ENCODE measurements around the gene HSPA12B. TPM values are rescaled to one million over a fixed set of nuclear protein-coding genes. Genes with fewer than 3 reads are reported as not detected.

HSPA12B gene
- total RNA-seq, 1 experiment from 2014 or later = 0.05 TPM

DNA sequence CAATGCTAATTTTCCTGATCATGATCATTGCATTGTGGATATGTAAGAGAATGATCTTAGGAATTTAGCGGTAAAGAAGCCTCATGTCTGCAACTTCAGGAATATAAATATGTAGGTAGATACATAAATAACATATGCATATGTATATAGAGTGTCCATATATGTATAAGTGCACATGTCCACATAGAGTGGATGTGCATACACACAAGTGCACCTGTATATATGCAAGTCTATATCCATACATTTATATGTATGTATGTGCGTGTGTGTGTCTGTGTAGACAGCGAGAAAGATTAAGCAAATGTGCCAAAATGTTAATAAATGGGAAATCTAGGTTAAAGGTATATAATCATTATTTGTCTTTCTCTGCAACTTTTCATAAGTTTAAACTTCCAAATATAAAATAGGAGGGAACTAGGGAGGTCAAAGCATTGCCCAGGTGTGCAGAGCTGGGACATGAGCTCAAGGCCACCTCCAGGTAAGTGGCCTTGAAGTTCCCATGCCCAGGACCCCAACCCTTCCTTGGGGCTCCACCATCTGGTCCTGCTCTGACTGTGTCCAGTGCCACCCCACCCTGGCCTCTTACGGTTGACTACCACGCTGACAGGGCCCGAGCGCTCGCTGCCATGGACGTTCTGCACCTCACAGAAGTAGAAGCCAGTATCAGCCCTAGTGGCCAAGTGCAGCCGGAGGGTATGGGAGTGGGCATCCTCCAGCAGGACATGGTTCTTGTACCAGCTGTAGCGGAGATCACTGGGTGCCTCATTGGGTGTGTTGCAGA is 29.7 kb upstream of the HSPA12B start:
- no peak for DNase-seq (ENCODE audit: low read depth)

DNA sequence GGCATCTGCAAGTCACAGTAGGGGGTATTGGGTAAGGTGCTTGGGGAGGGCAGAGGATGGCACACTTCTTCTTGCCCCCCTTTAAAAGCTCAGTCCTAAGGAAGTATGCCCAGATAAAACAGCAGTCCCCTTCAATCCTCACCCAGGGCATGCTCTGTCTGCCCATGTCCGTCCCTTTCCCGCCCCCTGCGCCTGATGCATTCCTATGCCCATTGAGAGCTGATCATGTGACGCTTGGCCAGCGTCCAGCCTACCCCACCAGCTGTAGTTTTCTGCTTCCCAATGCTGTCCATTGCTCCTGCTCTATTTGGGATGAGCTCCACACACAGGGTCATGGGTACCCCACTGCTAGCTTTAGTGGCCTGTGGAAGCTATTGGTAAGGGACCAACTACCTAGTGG is 28.4 kb upstream of the HSPA12B start:
- no peak for DNase-seq (ENCODE audit: low read depth)

DNA sequence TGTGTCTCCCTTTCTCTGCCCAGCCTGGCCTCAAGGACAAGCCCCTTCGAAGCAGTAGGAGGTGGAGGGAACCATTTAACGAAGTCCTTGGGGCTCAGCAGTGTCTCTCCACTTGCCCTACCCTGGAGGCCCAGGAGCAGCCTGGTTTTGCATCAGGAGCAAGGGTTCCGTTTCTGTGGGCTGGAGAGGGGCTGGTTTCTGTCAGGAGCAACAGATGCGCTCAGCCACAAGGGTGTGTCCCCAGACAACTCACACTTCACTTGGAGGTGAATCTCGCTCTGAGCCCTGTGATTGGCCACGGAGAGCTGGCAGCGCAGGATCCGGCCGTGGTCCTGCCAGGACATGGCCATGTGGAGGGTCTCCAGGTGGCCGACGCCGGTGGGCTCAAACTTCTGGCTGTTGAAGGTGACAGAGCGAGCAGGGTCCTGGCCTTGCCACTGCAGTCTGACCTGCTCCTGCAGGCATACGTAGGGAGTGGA is 27.0 kb upstream of the HSPA12B start:
- no peak for DNase-seq (ENCODE audit: low read depth)

DNA sequence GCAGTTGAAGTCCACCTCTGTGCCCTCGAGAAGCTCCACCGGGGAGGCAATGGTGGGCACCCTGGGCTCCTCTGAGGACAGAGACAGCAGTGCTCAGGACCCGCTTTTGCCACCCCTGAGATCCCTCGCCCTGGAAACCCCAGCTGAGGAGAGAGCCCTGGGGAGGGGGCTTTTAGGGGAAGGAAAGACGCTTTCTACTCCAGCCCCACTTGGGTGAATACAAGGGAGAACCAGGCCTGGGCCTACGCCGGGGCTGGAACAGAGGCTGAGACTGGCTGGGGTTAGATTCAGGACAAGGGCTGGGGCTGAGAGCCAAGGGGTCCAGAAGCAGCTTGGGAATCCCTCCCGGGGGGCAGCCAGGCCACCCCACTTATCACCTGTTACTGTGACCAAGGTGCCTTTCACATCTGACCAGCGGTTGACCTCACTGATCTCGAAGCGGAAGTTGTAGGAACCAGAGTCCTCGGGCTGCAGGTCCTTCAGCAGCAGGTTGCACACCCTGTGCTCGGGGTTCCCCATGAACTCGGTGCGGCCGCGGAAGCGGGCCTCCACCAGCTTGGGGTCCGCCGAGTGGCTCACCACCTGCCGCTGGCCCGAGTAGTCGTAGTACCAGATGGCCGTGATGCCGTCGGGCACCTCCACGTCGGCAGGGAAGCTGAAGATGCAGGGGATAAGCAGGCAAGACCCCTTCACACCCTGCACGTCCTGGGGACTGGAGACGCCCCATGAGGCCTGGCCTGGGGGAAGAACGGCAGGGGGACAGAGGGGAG is 26.3 kb upstream of the HSPA12B start:
- DNase-seq (ENCODE audit: low read depth) = no peak

DNA sequence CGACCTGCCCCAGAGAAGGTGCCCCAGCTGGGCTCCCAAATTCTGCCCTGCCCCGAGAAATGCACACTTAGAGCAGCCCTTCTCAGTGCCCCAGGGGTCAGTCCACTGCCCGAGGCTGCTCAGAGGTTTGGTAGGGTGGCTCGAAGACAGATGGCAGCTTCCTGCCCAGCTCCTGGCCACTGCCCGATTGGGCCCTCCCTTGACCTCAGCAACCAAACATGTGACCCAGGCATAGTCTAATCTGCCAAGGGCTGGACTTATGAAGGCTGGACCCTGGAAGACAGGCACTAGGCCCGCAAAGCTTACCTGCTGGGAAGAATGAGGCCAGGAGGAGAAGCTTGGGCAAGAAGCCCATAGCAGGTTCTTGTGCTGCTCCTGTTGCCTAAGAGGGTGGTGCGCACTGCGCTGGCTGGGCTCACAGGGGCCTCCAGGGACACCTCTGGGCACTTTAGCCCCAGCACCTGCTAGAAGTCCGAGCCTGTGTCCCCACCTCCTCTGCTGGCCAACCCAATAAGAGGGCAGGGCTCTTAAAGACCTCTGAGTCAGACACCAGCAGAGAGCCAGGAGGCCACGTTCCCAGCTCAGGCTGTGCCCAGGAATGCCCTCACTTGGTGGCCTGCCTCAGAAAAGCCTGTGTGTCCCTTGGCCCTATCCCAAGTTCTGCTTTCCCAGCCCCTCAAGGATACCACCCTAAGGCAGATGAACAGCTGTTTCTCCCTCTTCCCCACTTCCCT is 25.5 kb upstream of the HSPA12B start:
- DNase-seq (ENCODE audit: low read depth) = peak; percentile 72

DNA sequence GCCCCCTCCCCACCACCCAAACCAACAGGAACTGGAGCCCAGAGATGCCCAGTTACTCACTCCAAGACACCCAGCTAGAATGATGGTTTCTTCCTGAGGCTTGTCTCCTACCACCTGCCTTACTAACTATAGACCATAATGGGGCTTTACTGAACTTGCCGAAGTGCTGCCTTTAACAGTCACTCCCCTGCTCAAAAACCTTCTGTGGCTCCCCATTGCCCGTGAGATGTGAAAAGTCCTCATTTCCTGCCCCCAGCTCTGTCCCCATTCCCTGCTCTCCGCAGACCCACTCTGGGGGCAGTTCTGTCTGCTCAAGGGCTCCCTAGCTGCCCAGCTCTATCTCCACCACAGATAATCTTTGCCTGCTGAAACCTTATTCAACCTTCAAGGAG is 25.0 kb upstream of the HSPA12B start:
- DNase-seq (ENCODE audit: low read depth) = no peak

DNA sequence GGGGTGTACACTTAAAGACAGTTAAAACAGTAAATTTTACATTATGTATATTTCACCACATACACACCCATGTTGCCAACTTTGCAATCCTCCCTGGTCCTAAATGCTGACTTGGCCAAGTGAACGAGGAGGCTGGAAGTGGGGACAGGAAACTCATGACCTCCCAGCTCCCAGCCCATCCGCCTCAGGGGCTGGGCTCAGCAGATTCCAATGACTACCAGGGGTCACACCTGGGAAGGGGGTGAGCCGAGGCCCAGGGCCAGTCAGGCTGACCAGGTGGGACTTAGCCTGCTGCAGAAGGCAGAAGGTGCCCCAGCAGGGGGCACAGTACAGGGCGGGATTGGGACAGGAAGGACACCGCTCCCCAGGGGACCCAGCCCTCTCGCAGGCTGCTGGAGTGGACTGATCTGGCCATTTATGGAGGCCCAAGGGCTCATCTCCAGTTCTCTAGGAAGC is 22.4 kb upstream of the HSPA12B start:
- no peak for DNase-seq (ENCODE audit: low read depth)

DNA sequence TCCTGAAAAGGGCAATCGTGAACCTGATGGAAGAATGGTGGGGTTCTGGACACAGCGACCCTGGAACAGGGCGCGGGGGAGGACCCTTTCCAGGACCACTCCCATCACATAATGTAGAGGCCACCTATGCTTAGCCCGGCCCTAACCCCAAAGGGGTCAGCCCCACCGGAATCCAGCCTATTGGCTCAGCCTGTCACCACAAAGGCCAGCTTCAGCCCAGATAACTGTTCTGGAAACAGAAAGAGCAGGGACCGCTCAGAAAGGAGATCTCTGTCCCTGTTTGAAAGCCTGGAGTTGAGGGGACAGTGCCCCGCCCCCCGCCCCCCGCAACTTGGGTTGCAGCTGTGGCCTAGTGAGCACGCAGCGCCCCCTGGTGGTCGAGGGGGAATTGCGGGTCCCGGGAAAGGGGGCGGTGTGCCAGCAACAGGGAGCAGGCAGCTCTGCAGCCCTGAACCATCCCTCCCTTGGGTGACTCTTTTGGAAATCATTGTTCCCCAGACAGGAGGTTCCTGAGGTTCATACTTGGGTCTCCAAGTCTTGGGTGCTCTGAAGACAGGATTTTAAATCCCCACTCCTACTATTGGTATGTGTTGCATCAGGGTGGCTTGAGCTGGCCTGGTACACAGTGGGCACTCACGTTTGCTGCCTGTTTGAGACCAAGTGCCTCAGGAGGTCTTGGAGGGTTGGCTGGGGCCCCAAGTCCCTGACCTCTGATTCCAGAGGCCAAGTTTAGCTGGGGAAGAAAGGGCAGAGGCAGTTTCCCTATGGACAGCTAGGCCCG is 21.6 kb upstream of the HSPA12B start:
- DNase-seq (ENCODE audit: low read depth) = peak; percentile 54

DNA sequence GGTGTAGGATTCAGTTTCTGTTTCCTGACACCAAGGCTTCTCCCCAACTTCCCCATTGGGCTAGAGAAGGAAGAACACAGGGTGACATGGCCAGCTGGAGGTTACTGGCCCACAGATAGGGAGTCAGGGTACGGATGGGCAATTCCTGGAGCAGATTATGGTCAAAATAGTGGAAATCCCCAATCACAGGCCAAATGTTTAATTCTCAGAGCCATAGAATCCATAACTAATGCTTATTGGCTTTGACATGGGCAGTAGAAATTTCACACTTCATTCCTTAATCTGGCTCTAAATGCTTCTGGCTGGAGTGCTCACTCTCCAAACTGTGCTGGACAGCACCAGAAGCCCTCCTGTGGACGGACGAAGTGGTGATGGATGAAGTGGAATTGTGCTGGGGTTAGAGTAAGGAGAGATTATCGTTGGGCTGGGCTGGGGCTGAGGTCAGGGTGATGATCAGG is 21.0 kb upstream of the HSPA12B start:
- DNase-seq (ENCODE audit: low read depth) = no peak

DNA sequence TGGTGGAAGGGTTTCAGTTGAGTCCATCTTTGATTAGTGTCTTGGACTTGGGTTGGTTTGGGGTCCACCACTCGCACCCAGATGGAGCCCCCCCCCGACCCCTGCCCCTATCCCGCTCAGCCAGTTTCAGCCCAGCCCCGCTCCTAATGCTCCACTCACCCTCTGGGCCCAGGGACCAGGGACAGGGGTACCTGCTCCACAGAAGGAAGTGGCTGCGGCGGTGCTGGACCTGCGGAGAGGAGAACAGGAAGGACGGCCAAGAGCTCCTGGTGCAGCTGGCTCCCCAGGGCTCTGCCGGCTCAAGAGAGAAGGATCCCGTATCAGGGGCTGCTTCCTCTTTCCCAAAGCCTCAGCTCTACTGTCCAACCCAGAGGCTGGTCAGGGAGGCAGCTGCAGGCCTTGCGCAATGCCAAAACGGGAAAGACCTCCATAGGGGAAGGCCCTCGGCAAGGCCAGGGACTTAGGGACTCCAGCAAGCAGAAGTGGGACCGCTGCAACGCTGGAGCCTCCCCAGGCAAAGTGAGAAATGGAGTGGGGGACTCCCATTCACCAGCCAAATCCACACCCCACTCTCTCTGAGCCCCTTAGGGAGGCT is 20.1 kb upstream of the HSPA12B start, which contains the start of gene SIGLEC1:
Gene SIGLEC1 (minus strand): TSS at position 322 of the 595 bp plus-strand sequence. CDS start 5,472 bp downstream, outside the sequence.
- no peak for DNase-seq (ENCODE audit: low read depth)

DNA sequence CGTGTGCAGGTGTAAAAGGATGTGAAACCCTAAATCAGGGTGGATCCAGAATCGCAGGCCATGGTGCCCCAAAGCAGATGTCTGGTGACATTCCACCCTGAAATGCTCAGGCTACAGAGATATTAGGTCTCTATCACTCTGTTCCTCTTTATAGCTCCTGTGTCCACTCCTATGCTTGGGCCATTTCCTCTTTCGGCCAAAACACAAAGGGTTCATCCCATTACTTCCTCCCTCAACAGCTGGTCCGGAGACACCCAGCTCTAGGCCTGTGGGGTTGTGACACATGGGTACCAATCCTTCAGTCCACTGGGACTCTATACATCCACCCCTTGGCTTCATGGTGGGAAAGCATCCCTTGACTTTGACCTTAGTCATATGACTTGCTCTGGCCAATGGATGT is 18.4 kb upstream of the HSPA12B start:
- DNase-seq (ENCODE audit: low read depth) = no peak

DNA sequence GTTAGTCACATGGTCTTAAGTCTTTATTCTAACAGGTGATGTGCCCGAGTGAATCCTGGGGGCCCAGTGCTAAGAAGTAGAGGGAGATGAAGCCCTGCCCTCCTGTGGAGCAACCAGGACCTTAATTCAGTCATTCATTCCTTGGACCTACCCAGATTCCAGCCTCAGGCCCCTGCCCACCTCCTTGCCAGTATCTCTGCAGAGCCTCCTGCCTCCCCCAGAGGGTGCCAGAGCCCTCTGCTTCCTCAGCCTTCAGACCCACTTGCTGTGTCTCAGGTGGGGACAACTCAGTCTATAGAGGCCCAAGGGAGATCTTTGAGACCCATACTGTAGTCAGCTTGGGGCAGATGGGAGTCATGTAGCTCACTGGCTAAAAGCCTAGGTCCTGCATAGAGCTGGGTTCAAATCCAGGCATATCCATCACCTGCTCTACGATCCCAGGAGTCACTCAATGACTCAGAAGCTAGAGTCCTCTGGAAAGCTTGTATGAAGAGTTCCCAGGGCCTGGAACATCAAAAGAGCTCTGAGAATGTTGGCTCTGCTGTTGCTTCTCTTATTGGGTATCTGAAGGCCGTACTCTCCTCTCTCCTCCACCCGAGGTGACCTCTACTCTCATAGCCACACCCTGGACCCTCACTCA is 16.2 kb upstream of the HSPA12B start:
- DNase-seq (ENCODE audit: low read depth) = peak; percentile 58

DNA sequence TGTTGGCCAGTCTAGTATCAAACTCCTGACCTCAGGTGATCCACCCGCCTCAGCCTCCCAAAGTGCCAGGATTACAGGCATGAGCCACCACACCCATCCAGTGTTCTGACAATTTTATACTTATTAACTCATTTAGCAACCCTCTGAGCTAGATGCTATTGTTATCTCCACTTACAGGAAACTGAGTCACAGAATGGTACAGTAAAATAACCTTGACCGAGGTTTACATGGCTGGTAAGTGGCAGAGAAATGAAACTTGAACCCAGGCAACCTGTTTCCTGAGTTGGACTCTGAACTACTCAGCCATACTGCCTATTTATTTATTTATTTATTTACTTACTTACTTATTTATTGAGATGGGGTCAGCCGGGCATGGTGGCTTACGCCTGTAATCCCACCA is 13.4 kb upstream of the HSPA12B start:
- DNase-seq (ENCODE audit: low read depth) = no peak

DNA sequence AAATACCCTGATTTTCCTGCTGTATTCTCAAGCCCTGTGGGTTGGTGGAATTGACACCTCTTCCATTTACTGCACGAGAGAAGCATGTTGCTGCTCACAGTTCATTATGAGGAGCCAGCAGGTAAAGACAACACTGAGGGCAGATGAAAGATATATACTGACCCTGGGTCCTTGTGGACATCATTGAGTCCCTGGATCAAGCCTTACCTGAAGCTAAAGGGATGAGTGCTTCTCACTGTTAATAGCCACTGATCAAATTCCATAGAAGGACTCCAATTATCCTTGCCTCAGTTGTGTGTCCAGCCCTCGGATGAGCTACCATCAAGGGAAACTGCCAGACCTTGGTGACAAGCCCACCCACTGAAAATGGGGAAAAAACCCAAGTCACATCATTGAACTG is 12.4 kb upstream of the HSPA12B start:
- DNase-seq (ENCODE audit: low read depth) = no peak

DNA sequence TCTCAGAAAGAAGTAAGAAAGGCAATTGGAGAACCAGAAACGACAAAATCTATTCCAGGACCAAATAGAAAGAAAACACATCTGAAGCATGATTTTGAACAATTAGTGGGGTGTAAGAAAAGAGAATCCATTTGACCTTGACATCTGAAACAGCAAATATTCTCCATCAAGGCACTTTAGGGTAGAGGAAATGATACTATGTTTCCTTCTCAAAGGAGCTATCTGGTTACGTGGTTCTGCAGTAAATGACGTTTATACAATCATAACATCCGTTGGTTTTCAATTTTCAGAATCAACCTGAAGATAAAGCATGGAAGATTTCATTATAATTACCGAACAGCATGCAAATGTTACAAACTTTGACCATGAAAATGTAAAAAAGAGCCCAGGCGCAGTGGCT is 11.9 kb upstream of the HSPA12B start:
- no peak for DNase-seq (ENCODE audit: low read depth)

DNA sequence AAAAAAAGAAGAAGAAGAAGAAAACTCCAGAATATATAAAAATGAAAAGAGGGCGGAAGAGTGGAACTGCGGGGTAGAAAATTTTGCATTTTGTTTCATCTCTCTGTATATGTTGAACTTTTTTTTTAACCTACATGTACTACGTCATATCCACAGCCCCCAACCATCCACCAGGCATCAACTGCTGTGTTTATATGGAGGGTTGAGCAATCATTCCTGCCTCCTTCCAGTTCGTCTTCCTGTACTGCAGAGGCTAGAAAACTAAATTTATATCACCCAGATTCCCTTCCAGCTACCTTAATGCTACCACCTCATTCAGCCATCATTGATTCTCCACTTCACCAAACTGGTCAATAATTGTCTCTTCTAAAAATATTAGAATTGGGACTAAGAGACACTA is 10.6 kb upstream of the HSPA12B start:
- DNase-seq (ENCODE audit: low read depth) = no peak

DNA sequence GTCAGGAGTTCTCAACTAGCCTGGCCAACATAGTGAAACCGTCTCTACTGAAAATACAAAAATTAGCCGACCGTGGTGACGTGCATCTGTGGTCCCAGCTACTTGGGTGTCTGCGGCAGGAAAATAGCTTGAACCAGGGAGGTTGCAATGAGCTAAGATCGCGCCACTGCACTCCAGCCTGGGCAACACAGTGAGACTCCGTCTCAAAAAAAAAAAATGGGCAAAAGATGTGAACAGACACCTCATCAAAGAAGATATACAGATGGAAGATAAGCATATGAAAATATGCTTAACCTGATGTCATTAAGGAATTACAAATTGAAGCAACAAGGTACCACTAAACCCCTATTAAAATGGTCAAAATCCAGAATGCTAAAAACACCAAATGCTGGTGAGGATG is 9.2 kb upstream of the HSPA12B start:
- no peak for DNase-seq (ENCODE audit: low read depth)

DNA sequence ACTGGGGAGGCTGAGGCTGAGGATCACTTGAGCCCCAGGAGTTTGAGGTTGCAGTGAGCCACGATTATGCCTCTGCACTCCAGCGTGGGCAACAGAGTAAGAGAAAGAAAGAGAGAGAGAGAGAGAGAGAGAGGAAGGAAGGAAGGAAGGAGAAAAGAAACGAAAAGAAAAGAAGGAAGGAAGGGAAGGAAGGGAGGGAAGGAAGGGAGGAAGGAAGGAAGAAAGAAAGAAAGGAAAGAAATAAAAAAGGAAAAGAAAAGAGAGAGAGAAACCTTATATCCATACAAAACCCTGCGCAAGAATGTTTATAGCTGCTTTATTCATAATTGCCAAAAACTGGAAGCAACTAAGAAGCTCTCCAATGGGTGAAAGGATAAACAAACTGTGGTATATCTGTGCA is 8.1 kb upstream of the HSPA12B start:
- no peak for DNase-seq (ENCODE audit: low read depth)

DNA sequence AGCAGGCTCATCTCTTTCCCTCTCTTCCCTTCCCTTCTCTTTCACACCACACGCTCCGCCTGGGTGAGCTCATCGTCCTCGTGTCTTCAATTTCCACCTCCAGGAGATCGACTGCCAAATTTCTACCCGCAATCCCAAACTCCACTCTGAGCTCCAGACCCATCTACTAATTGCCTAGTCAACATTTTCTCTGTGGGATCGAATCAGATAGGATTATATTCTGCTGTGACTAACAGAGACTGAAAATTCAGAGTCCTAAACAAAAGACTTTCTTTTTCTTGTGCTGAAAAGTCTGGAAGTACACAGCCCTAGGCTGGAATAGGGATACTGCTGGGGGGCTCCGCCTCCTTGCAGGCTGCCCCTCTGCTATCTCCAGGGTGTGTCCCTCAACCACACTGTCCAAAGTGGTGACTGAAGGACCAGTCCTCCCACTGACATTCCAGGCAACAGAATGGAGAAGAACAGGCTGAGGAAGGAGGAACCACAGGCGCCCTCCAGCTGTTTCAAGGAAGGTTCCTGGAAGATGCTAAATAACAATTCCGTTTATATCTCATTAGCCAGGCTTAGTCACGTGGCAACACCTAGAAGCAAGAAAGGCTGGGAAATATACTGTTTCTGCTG is 5.0 kb upstream of the HSPA12B start:
- peak; percentile 54 for DNase-seq (ENCODE audit: low read depth)

DNA sequence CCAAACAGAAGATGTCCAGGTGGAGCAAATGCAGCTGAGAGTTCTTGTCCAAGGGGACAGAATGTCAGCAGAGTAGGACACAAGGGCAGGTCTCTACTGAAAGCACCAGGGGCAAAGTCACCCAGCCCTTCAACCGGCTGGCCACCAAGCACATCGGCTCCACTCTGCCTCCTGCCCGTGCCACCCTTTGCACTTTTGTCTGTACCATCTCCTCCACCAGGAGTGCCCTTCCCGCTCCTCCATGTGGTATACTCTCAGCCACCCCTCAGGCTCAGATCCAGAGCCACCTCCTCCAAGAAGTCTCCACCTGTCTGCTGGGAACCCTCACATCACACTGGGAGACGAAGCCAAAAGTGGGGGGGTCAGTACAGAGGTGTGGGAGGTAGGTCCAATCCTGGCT is 4.1 kb upstream of the HSPA12B start:
- DNase-seq (ENCODE audit: low read depth) = no peak
